Caco-2 (cell line): ENCODE data around the gene DMAC2L. TPM values are rescaled to one million over a fixed set of nuclear protein-coding genes. Genes with fewer than 3 reads are reported as not detected.

Experiments used
- BruUV-seq: library from RNA; stranded (reverse); fragments of 400-500 nt; replicated peaks from 2 replicates; lab custom pipeline; 2021; lab: Mats Ljungman, UMichigan
- CTCF ChIA-PET: fragments of 300-600 bp; sonication (Branson Sonifier 250); formaldehyde crosslinking; loops from one replicate; lab custom pipeline; 2022; ENCODE audit warnings: antibody characterized with exemption; lab: Charles Lee
- POLR2A ChIA-PET: fragments of 300-600 bp; sonication (Branson Sonifier 250); formaldehyde crosslinking; loops from one replicate; lab custom pipeline; 2022; ENCODE audit warnings: antibody characterized with exemption; lab: Charles Lee
- DNase-seq, 2 experiments: peaks; one replicate each; pipeline versions ENCODE4 v3.0.0 to v3.0.0-alpha.2; 2020 to 2022
- H3K27me3 ChIP-seq: replicated peaks from 2 replicates; pipeline ENCODE4 v1.6.0; 2011; ENCODE audit warnings: low read length; ENCODE audit not compliant: control insufficient read depth, insufficient read depth
- H3K36me3 ChIP-seq: 2 replicates; pipeline ENCODE4 v1.5.1; 2011; ENCODE audit warnings: low read length; ENCODE audit not compliant: control insufficient read depth, insufficient read depth
- H3K4me1 ChIP-seq: fragments of 250-450 bp; sonication (Bioruptor Pico); 2 replicates; pipeline ENCODE4 v1.5.1; 2020; ENCODE audit warnings: mild to moderate bottlenecking
- H3K4me3 ChIP-seq: 2 replicates; pipeline ENCODE4 v1.5.1; 2011; ENCODE audit warnings: low read depth, mild to moderate bottlenecking, control low read depth, low read length
- H3K9me3 ChIP-seq: fragments of 250-450 bp; sonication (Bioruptor Pico); 2 replicates; pipeline ENCODE4 v1.5.1; 2020; ENCODE audit warnings: mild to moderate bottlenecking, moderate library complexity
- H3K27ac Mint-ChIP-seq: one replicate; pipeline ENCODE4 v1.8.0; 2022; ENCODE audit warnings: mixed read lengths; ENCODE audit not compliant: unreplicated experiment
- H3K27me3 Mint-ChIP-seq: one replicate; pipeline ENCODE4 v1.8.0; 2022; ENCODE audit warnings: mixed read lengths; ENCODE audit not compliant: insufficient read depth, unreplicated experiment
- H3K36me3 Mint-ChIP-seq: one replicate; pipeline ENCODE4 v1.8.0; 2022; ENCODE audit warnings: mild to moderate bottlenecking, mixed read lengths; ENCODE audit not compliant: insufficient read depth, unreplicated experiment
- H3K4me1 Mint-ChIP-seq: one replicate; pipeline ENCODE4 v1.8.0; 2022; ENCODE audit warnings: low read depth, mixed read lengths; ENCODE audit not compliant: unreplicated experiment
- H3K4me3 Mint-ChIP-seq: one replicate; pipeline ENCODE4 v1.8.0; 2022; ENCODE audit warnings: mild to moderate bottlenecking, moderate library complexity, mixed read lengths; ENCODE audit not compliant: unreplicated experiment
- H3K9me3 Mint-ChIP-seq: one replicate; pipeline ENCODE4 v1.8.0; 2022; ENCODE audit warnings: mixed read lengths; ENCODE audit not compliant: unreplicated experiment
- intact Hi-C: fragments of 100-400 bp; cut with micrococcal nuclease; formaldehyde crosslinking; loops from one replicate; pipeline ENCODE4 v1.10.0; 2022; ENCODE audit not compliant: unreplicated experiment
- total RNA-seq: library from RNA; stranded (reverse); gene quantifications from 2 replicates; pipeline ENCODE4 v1.2.3, GENCODE V29; 2022
- TF ChIP-seq, protein P1 (sequence below), 2 experiments: fragments of 200-600 bp in 1 of 2; IDR thresholded peaks; 1 replicate in 1 of 2; 2 replicates in 1 of 2; pipeline versions ENCODE4 v1.5.1 to v1.8.0; 2011 to 2022; ENCODE audit warnings: antibody characterized with exemption in 1 of 2, control low read depth in 1 of 2, inconsistent platforms in 1 of 2, low read depth in 1 of 2, low read length in 1 of 2, mild to moderate bottlenecking in 1 of 2, moderate library complexity in 1 of 2; ENCODE audit not compliant: insufficient read depth in 1 of 2, severe bottlenecking in 1 of 2, unreplicated experiment in 1 of 2

The DMAC2L gene
- total RNA-seq, 1 experiment from 2014 or later, result 27.6 TPM

DNA sequence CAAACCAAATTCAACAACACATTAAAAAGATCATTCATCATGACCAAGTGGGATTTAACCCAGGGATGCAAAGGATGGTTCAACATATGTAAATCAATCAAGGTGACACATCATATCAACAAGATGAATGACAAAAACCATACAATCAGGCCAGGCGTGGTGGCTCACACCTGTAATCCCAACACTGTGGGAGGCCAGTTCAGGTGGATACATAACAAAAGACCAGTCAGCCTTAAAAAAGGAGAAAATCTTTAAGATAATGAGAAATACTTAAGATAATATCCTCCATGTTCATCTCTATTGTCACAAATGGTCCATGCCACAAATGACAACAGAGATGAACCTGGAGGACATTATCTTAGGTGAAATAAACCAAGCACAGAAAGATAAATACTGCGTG is 12.5 kb upstream of the DMAC2L start:
- intact Hi-C loops, result no loop called here
- Mint-ChIP-seq H3K4me1 (peaks cover 6% of the 10 kb centered on the region), H3K27ac (no peak overlapping the region), H3K36me3 (no peaks in the 10 kb centered on the region), H3K4me3 (no peak overlapping the region), H3K9me3 (no peaks in the 10 kb centered on the region), H3K27me3 (no peaks in the 10 kb centered on the region)
- Histone ChIP-seq H3K27me3 (no peaks in the 10 kb centered on the region), H3K4me3 (no peak overlapping the region), H3K9me3 (no peaks in the 10 kb centered on the region), H3K4me1 (peaks cover 6% of the 10 kb centered on the region; the same call in 1 of the 2 replicates), H3K36me3 (no peaks in the 10 kb centered on the region)
- BruUV-seq, result no TSS peak
- ChIA-PET POLR2A (no interaction called here), CTCF (no interaction called here)
- TF ChIP-seq, protein P1, sequence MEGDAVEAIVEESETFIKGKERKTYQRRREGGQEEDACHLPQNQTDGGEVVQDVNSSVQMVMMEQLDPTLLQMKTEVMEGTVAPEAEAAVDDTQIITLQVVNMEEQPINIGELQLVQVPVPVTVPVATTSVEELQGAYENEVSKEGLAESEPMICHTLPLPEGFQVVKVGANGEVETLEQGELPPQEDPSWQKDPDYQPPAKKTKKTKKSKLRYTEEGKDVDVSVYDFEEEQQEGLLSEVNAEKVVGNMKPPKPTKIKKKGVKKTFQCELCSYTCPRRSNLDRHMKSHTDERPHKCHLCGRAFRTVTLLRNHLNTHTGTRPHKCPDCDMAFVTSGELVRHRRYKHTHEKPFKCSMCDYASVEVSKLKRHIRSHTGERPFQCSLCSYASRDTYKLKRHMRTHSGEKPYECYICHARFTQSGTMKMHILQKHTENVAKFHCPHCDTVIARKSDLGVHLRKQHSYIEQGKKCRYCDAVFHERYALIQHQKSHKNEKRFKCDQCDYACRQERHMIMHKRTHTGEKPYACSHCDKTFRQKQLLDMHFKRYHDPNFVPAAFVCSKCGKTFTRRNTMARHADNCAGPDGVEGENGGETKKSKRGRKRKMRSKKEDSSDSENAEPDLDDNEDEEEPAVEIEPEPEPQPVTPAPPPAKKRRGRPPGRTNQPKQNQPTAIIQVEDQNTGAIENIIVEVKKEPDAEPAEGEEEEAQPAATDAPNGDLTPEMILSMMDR (IDR thresholded peaks at IDR 0.05; ENCODE audit: insufficient read depth in 1 of 2, low read depth in 1 of 2, low read length in 1 of 2, severe bottlenecking in 1 of 2, unreplicated experiment in 1 of 2), result no peak
- DNase-seq, result no peak

- peaks cover 6% of the 10 kb centered on the region for H3K4me1 Mint-ChIP-seq
- Histone ChIP-seq H3K4me3 (no peak overlapping the region), H3K27me3 (no peaks in the 10 kb centered on the region), H3K36me3 (no peaks in the 10 kb centered on the region), H3K9me3 (no peaks in the 10 kb centered on the region), H3K4me1 (peaks cover 6% of the 10 kb centered on the region; the same call in 1 of the 2 replicates)
- ChIA-PET POLR2A (interaction anchor here (2.4 kb wide), 1 partner anchor 10 kb away, joined by 5 read pairs; the partner anchor contains the start of genes DMAC2L and L2HGDH), CTCF (interaction anchor here (0.6 kb wide), 1 partner anchor 11 kb away, joined by 5 read pairs; no protein-coding TSS in a partner anchor)
- no TSS peak for BruUV-seq
- TF ChIP-seq, protein P1 (IDR thresholded peaks at IDR 0.05; ENCODE audit: insufficient read depth in 1 of 2, low read depth in 1 of 2, low read length in 1 of 2, severe bottlenecking in 1 of 2, unreplicated experiment in 1 of 2), result no peak
- H3K27me3 Mint-ChIP-seq, result no peaks in the 10 kb centered on the region
- intact Hi-C loops, result no loop called here
- no peak overlapping the region for H3K4me3 Mint-ChIP-seq
- no peak overlapping the region for H3K27ac Mint-ChIP-seq
- H3K9me3 Mint-ChIP-seq, result no peaks in the 10 kb centered on the region
- no peak for DNase-seq
- no peaks in the 10 kb centered on the region for H3K36me3 Mint-ChIP-seq
Observed at GRCh38 chr14:50301914-50302313, 10.2 kb upstream of the DMAC2L start.

DNA sequence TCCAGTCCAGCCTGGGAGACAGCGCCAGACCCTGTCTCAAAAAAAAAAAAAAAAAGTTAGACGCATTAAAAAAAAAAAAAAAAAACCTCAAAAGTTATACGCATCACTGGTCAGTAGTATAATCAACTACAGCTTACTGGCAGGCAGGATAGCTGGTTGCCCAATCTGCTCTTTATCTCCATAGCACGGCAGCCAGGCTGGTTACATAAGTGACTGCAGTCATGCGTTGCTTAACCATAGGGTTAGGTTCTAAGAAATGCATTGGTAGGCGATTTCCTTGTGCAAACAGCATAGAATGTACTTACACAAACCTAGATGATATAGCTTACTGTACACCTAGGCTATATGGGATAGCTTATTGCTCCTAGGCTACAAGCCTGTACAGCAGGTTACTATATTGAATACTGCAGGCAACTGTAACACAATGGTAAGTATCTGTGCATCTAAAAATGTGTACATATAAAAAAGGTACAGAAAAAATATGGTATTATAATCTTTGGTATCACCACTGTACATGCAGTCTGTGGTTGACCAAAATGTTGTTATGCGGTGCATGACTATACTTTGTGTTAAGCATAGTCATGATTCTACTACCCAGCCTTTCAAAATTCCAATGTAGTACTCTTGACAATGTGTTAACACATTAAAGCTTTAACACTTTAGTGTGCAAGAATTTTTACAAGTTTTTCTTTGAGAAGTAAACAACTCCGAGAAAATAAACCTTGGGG is 8.2 kb upstream of the DMAC2L start:
- no peaks in the 10 kb centered on the region for H3K27me3 Mint-ChIP-seq
- CTCF ChIA-PET, result interaction anchor here (0.7 to 1.7 kb wide), 2 partner anchors 9 to 14 kb away, joined by 4 to 9 read pairs; partner anchors contain the start of genes DMAC2L and L2HGDH

More for the DNA sequence above, 8.2 kb upstream of the DMAC2L start:
- POLR2A ChIA-PET, result interaction anchor here (2.4 kb wide), 1 partner anchor 8 kb away, joined by 5 read pairs; the partner anchor contains the start of genes DMAC2L and L2HGDH
- H3K9me3 Mint-ChIP-seq, result no peaks in the 10 kb centered on the region
- peaks cover 6% of the 10 kb centered on the region for H3K4me1 Mint-ChIP-seq
- BruUV-seq, result no TSS peak
- H3K9me3 ChIP-seq, result no peaks in the 10 kb centered on the region
- no peaks in the 10 kb centered on the region for H3K27me3 ChIP-seq
- H3K4me3 Mint-ChIP-seq, result no peak overlapping the region
- peak; percentile 79 to 86 for DNase-seq
- intact Hi-C loops, result no loop called here
- H3K27ac Mint-ChIP-seq, result no peak overlapping the region
- peaks cover 6% of the 10 kb centered on the region for H3K36me3 Mint-ChIP-seq
- TF ChIP-seq, protein P1 (IDR thresholded peaks at IDR 0.05; ENCODE audit: insufficient read depth in 1 of 2, low read depth in 1 of 2, low read length in 1 of 2, severe bottlenecking in 1 of 2, unreplicated experiment in 1 of 2), result no peak
- no peak overlapping the region for H3K4me3 ChIP-seq
- H3K36me3 ChIP-seq, result no peaks in the 10 kb centered on the region
- H3K4me1 ChIP-seq, result peaks cover 10% of the 10 kb centered on the region; the same call in 1 of the 2 replicates
